HG03060 (cell line): ENCODE results near the gene NSMF.
"Not testable (repeated sequence)": the region's sequence is repeated elsewhere in the genome, so short reads cannot be mapped to it uniquely, and the experiment has no call there.

Experiments used
- ATAC-seq: cut with Tn5 transposase; IDR thresholded peaks from one replicate; pipeline ENCODE4 v1.9.1; 2021; ENCODE audit warnings: low read depth, moderate number of reproducible peaks; ENCODE audit not compliant: unreplicated experiment

Gene NSMF

DNA sequence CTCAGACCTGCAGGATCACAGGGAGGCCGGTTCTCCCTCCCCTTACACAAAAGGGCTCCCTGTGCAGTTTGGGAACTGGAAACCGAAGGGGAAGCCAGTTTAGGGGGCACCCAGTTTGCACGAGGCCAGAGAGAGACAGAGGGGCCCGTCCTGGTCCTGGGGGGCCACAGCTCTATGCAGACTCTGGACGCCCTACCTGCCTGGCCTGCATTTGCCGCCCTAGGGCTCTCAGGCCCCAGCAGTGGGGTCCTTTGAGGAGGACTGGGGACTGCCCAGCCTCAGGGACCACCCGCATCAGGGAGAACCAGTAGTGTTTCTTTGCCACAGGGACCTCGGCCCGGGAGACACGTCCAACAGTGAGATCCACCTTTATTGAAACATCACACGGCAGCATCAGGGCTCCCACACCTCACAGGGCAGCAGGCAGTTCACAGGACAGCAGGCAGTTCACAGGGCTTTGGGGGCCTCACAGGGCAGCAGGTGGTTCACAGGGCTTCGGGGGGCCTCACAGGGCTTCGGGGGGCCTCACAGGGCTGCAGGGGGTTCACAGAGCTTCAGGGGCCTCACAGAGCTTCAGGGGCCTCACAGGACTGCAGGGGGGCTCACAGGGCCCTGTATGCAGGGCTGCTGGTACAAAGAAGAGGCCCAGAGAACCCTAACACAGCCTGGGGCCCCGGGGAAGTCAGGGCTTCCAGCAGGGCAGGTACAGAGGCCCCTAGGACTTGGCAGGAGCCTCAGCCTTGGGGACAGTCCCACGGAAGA, 648 bp upstream of the NSMF start:
- ATAC-seq, result no peak

DNA sequence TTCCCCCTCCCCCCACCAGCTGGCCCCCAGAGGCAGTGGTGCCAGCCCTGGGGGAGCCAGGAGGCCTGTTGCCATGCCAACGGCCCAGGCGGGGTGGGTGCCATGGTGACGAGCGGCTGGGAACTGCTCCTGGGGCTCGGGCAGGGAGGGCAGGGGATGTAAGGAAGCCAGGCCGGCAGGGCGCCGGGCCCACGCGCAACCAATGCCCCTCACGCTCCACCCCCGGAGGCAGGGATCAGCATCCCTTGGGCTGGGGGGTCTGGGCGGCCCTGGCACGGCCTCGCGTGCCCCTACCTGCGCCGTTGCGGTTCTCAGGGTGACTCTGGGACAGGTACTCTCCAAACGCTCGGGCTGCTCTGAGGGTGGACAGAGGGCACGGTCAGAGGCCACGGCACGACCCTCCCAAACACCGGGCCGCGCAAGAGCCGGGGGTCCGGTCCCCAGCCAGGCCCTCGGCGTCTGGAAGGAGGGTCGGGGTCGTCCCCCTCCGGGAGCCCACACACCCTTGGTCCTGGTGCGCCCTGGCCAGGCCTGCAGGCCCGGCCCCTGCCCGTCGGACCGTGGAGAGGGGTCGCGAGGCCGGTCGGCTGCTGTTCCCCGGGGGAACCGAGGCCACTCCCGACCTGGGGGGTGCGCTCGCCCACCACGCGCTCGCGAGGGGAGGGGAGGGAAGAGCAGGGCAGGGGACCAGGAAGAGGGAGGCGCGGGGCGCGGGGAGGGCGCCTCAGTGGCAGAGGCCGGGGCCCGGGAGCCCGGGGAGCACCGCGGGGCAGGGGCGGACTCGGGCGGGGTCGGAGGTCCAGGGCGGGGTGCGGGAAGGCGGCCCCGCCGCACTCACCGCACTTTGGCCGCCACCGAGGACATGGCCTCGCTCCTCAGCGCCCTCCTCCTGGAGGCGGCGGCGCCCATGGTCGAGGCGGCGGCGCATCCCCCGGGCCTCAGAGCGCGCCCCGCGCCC, 661 bp downstream of the NSMF start:
- ATAC-seq, result no peak

DNA sequence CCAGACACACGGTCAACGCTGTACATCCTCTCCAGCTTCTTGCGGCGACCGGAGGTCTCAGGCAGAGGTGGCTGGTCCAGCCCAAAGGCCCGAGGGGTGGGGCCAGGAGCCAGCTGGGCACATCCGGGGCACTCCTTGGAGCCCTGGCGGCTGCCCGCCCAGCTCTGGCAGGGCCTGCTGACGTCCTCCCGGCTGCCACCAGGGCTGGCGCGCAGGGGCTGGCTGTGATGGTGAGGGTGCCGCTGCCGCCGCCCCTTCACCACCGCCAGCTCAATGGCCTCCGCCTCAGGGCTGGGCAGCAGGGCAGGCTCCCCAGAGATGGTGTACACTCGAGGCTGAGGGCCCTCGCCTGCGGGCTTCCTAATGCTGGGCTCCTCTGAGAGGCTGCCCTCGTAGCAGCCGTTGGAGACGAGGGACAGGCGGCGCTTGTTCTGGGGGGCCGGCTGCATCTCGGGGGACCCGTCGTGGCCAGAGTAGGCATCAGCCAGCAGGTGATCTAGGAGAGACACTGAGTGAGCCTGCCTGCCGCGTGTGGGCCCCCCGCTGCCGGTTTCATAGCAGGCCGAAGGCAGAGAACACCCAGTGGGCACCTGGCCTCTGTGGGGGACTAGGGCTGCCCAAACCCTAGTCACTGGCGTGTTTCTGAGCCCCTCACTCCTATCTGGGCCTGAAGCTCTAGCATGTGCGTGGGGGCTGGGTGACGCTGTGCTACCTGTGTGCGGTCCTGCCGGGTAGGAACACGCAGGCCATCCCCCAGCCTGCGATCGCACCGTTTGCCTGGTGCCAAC, 1.5 kb downstream of the NSMF start:
- ATAC-seq, result no peak

DNA sequence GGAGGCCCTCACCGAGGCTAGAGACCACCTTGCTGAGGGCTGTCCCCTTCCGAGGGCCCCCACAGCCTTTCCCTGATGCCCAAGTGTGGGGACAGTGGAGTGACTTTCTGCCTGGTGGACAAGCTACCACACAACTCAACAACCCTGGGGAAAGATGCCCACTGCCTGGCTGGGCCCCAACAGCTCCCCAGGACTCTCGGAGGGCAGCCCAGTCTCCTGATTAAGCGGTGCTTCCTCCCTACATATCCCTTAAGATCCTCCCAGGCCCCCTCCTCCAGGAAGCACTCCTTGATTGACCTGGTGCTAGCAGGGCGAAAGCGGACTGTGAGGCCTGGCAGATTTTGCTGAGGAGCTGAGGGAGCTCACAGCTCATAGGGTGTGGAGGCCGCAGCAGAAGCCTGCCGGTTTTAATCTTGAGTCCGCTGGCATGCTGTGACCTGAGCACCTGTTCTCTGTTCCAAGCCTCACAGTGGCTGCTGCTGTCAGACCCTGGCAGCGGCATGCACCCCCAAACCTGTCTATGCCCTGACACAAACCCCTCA, 2.2 kb downstream of the NSMF start:
- no peak for ATAC-seq

DNA sequence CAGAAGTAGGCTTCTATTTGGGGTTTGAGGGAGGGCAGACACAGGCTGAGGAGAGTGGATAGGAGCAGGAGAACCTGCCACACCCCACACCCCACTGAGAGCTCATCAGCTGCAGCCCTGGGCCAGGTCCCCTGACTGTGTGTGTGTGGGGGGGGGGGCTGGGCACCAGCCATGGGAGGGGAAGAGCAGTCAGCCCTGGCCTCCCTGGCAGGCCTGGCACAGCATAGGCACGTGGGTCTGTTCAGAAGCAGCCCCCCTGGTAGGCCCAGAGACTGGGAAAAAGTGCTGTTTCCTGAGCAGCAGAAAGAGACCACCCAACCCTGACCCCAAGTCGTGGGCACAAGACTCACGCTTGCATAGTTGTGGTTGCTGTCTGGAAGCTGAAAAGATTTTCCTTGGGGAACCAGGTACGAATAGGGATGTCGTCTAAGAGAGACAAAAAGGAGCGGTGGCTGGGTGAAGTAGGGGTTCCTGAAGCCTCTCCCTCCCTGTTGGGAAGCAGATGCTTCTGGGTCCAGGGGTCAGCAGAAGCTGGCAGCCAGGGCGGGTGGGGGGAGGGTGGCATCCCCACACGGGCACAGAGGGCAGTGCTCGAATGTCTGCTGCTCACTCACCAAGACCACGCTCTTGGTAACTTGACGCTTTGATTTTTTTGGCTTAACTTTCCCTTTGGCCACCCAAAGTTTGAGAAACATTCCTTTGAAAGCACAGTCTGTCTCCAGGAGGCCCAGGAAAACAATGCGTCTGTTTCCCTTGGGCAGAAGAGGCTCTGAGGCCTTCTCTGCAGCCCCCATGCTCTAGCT, 2.9 kb downstream of the NSMF start:
- no peak for ATAC-seq

DNA sequence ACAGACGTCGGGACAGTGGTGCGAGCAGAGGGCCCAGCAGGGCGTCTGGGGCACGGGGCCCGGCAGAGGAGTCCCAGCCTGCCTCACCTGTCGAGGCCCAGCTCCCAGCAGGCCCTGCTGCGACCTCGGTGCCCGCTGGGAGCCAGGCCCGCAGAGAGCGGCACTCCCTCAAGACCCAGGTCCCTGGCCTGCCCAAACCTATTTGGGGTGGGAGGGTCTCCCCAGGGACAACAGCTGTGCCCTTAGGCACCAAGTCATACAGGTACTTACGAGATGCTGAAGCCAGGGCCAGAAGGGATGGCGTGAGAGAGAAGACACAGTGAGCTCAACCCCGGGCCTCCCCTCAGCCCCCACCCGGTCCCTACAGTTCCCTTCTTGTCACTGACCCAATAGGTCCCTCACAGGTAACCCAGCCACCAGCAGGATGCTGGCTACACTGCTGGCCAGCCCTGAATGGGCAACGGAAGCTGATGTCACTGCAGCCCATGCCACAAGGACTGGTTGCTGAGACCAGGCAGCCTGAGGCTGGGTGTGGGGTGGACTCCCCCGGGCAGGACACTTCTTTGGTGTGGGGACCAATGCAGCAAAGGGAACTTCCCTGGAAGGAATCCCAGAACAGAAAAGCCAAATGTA, 3.7 kb downstream of the NSMF start:
- no peak for ATAC-seq

DNA sequence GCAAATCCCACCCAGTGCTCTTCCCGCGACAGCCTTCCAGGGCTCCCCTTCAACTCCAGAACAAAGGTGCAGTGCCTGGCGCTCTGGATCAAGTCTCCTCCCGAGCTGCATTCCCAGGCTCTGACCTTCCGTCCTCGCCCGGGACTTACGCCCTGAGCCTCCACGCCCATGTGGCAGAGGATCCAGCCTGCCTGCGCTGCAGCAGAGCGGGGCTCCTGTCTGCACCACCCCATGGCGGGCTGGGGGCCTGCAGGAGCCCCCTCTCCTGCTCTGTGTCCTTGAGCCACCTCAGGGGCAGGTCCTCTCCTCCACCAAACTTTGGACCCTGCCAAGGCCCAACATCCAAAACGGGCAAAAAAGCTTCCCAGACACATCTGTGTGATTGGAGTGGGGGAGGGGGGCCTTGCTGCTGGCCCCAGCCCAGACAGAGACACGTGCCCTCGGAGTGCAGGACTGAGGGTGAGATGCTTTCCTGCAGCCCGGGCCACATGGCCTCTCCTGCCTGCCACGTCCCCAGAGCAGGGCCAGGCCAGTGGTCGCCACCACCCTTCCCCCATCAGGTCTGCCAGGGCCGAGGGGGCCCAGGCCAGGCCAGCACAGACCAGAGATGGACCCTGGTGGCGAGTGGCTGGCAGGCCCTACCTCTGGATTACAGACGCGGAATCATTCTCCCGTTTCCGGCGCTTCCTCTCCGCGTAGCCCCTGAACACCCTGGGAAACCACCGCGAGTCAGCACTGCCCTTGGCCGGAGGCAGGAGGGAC, 4.4 kb downstream of the NSMF start:
- ATAC-seq, result no peak

DNA sequence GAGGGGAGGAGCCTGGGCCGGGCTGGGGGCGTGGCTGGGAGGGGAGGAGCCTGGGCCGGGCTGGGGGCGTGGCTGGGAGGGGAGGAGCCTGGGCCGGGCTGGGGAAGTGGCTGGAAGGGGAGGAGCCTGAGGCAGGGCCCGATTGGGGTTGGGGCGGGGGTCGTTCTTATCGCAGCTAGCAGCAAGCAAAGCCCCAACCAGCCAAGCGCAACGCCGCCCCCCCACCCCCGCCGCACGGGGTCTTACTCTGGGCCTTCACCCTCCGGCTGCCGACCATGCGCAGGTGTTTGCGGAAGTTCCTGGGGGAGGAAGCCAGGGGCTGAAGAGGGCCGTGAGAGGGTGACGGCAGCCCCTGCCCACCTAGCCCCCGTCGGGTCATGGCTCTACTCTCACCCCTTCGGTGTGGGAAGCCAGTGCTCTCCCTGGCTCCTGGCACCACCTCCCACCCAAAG, 5.0 kb downstream of the NSMF start:
- ATAC-seq, result no peak

DNA sequence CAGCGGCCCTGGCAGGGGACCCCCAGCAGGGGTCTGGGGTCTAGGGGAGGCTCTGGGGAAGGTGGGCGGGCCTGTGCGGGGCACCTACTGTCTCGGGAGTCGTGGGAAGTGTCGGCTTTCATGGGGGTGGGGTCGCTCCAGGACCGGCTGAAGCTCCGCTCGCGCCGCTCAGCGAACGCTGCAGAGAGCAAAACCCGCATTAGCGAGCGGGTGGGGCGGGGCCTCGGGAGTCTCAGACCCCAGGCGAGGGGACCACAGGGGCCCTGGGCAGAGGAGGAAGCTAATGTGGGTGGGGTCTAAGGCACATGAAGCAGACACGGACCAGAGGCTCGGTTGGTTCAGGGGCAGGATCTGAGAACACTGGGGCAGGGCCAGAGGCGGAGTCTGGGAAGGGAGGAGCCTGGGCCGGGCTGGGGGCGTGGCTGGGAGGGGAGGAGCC, 5.5 kb downstream of the NSMF start:
- no peak for ATAC-seq

DNA sequence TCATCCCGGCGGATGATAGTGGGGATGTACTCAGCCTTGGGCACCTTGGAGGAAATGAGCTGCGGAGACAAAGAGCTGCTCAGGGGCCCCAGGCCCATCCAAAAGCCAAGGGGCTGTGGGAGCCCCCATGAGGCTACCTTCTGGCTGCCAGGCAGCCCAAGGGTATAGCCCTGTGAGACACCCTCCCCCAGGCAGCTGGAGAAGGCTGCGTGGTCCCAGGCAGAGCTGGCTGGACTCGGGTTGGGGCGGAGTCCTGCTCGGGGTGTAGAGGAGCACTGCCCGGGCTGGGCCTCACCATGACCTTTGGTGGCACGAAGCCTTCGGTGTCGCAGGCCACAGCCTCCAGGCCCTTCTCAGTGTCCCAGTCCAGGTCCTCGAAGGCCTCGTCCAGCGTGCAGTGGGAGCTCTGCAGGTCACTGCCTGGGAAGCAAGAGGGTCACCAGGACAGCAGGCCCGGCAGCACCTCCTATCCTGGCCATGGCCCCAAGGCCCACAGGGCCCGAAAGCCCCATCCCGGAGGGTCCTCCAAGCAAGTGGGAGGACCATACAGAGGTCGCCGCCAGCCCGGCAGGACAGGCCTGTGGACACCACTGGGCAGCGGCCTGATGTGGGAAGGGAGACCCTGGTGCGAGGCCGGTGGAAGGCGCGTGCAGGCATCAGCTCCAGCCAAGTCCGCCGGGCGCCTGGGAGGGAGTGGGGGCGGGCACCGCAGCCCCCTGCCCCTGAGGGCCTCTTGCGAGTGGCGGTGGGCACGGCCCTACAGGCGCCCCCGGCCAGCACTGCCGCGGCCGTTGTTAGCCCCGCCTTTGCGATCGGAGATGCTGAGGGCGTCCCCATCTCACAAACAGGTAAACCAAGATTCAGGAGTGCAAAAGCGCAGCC, 6.1 kb downstream of the NSMF start:
- ATAC-seq, result no peak

DNA sequence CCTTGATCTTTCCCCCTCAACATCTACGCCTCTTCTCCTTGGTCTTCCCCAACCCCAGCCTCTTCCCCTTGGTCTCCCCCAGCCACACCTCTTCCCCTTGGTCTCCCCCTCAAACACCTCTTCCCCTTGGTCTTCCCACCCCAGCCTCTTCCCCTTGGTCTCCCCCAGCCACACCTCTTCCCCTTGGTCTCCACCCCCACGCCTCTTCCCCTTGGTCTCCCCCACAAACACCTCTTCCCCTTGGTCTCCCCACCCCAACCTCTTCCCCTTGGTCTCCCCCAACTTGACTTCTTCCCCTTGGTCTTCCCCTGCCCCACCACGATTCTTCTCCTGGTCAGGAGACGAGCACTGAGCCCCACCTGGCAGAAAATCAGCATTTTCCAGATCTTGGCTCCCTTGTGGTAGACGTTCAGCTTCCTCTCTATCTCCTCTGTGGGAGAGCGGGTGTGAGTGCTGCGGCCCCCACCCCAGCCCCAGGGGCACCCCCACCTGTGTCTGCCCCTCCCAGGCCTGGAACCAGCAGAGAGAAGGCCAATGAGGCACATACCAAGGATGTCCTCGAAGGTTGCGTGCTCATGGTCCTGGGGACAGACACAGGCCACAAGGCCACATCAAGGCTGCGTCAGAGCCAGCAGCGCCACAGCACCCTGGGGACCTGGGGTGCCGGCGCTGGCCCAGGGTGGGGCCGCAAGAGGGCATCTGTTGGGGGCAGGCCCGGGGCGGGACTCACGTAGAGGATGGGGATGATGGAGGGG, 7.0 kb downstream of the NSMF start:
- no peak for ATAC-seq

DNA sequence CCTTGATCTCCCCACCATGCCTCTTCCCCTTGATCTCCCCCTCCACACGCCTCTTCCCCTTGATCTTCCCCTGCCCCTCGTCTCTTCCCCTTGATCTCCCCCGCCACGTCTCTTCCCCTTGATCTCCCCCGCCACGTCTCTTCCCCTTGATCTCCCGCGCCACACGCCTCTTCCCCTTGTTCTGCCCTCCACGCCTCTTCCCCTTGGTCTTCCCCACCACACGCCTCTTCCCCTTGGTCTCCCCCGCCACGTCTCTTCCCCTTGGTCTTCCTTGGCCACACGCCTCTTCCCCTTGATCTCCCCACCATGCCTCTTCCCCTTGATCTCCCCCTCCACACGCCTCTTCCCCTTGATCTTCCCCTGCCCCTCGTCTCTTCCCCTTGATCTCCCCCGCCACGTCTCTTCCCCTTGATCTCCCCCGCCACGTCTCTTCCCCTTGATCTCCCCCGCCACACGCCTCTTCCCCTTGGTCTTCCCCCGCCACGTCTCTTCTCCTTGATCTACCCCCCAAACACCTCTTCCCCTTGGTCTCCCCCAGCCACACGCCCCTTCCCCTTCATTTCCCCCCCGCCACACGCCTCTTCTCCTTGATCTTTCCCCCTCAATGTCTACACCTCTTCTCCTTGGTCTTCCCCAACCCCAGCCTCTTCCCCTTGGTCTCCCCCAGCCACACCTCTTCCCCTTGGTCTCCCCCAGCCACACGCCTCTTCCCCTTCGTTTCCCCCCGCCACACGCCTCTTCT, 7.7 kb downstream of the NSMF start:
- not testable (repeated sequence) for ATAC-seq

DNA sequence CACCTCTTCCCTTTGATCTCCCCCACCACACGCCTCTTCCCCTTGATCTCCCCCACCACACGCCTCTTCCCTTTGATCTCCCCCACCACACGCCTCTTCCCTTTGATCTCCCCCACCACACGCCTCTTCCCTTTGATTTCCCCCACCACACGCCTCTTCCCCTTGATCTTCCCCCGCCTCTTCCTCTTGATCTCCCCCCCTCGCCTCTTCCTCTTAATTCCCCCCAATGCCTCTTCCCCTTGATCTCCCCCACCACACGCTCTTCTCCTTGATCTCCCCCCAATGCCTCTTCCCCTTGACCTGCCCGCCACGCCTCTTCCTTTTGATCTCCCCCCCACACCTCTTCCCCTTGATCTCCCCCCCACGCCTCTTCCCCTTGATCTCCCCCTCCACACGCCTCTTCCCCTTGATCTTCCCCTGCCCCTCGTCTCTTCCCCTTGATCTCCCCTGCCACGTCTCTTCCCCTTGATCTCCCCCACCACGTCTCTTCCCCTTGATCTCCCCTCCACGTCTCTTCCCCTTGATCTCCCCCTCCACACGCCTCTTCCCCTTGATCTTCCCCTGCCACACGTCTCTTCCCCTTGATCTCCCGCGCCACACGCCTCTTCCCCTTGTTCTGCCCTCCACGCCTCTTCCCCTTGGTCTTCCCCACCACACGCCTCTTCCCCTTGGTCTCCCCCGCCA, 8.5 kb downstream of the NSMF start:
- ATAC-seq, result not testable (repeated sequence)

DNA sequence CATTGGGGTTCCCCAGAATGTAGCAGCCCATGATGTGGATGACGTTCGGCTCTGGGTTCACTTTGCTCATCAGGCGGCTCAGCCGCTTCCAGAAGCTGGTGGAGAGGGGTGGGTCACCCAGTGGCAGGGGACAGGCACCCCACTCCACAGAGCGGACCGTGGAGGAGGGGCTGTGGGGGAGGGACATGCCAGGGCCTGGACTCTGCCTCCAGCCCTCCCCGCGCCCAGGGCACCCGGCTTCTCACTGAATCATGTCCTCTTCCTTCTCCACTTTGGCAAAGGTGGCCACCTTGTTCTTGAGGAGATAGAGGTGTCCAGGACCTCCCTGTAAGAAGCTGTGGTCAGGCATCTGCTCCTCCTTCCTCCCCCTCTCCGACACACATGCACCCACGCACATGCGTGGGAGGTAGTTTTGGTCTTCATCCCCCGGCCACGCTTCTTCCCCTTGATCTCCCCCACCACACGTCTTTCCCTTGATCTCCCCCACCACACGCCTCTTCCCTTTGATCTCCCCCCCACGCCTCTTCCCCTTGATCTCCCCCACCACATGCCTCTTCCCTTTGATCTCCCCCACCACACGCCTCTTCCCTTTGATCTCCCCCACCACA, 9.1 kb downstream of the NSMF start:
- no peak for ATAC-seq
